ENCODE results near the gene GALNT18. TPM values are rescaled to one million over a fixed set of nuclear protein-coding genes. Genes with fewer than 3 reads are reported as not detected.

GALNT18 gene
- total and polyA plus RNA-seq, 2 of the 4 experiments (the other 2 are of a cell fraction): 9.5 to 11.3 TPM

GRCh38 chr11:11359611-11360010, 262.2 kb downstream of the GALNT18 start:
- intact Hi-C loops (cut with micrococcal nuclease): no loop called here
- no TSS peak for BruUV-seq (replicated peaks)
- Histone ChIP-seq H3K56ac (ENCODE audit: extremely low read depth, insufficient read depth, low read length) (no peak overlapping the region), H3K14ac (replicated peaks; ENCODE audit: low read depth, low read length) (no peak overlapping the region), H3K23ac (ENCODE audit: low read depth, low read length) (no peak overlapping the region), H2AK9ac (replicated peaks; ENCODE audit: low read depth, low read length, poor library complexity) (no peak overlapping the region), H4K91ac (ENCODE audit: insufficient read depth, low read depth, low read length) (no peak overlapping the region), H3K4me3 (ENCODE audit: insufficient read depth, low read depth, low read length) (no peak overlapping the region), H3K9ac (ENCODE audit: low read depth, low read length) (no peak overlapping the region), H4K5ac (ENCODE audit: low read depth, low read length) (no peak overlapping the region), H3K4me2 (ENCODE audit: low read depth, low read length) (no peak overlapping the region), H4K20me1 (ENCODE audit: insufficient read depth, low read length) (no peaks in the 10 kb centered on the region), H3K79me1 (ENCODE audit: low read depth in 1 of 2, low read length in 2 of 2) (no peaks in the 10 kb centered on the region), H3K36me3 (ENCODE audit: control insufficient read depth, insufficient read depth, low read length) (no peaks in the 10 kb centered on the region), H3K27ac (ENCODE audit: insufficient read depth, low read length) (no peak overlapping the region), H3K4ac (ENCODE audit: low read depth, low read length) (no peak overlapping the region), H3K9me1 (ENCODE audit: insufficient read depth, low read length) (no peaks in the 10 kb centered on the region), H3K4me1 (ENCODE audit: control insufficient read depth, insufficient read depth, low read length) (no peaks in the 10 kb centered on the region), H2AFZ (replicated peaks; ENCODE audit: low read length, poor library complexity) (no peak overlapping the region), H3K27me3 (ENCODE audit: control insufficient read depth, insufficient read depth, low read length) (peaks cover 11% of the 10 kb centered on the region), H2AK5ac (ENCODE audit: low read depth, low read length) (no peak overlapping the region), H2BK15ac (ENCODE audit: low read depth, low read length) (no peak overlapping the region), H2BK120ac (ENCODE audit: low read depth, low read length) (no peak overlapping the region), H2BK5ac (ENCODE audit: low read depth, low read length, poor library complexity, severe bottlenecking) (no peak overlapping the region), H3K9me3 (ENCODE audit: control insufficient read depth, insufficient read depth, low read length) (no peaks in the 10 kb centered on the region), H4K8ac (ENCODE audit: low read depth in 2 of 2, low read length in 2 of 2) (no peak overlapping the region), H3K18ac (ENCODE audit: low read depth, low read length) (no peak overlapping the region), H2BK20ac (ENCODE audit: low read depth, low read length) (no peak overlapping the region)
- no CpG with 5 or more reads among the region's 3 CpGs for WGBS, 2 experiments (ENCODE audit: extremely low coverage in 2 of 2, insufficient read length in 1 of 2)
- ChIA-PET CTCF (no interaction called here), POLR2A (ENCODE audit: unreplicated experiment) (no interaction called here)
- no peak for DNase-seq
- ATAC-seq (ENCODE audit: low read depth): no peak
- dilution Hi-C loops (cut with HindIII; ENCODE audit: low sequenced_read_pairs, unreplicated experiment): no loop called here
- no peak for TF ChIP-seq RCOR1 (IDR thresholded peaks at IDR 0.05; ENCODE audit: insufficient replicate concordance, low read length)
- TF ChIP-seq CHD1 (IDR thresholded peaks at IDR 0.05; ENCODE audit: low read depth, low read length): no peak
- no peak for TF ChIP-seq MAFK (IDR thresholded peaks at IDR 0.05; ENCODE audit: low read depth, low read length)
- no peak for TF ChIP-seq SMC3 (IDR thresholded peaks at IDR 0.05; ENCODE audit: low read depth, low read length)
- TF ChIP-seq, protein P1, sequence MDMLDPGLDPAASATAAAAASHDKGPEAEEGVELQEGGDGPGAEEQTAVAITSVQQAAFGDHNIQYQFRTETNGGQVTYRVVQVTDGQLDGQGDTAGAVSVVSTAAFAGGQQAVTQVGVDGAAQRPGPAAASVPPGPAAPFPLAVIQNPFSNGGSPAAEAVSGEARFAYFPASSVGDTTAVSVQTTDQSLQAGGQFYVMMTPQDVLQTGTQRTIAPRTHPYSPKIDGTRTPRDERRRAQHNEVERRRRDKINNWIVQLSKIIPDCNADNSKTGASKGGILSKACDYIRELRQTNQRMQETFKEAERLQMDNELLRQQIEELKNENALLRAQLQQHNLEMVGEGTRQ (IDR thresholded peaks at IDR 0.05; ENCODE audit: low read depth, low read length): no peak
- no peak for TF ChIP-seq BHLHE40 (IDR thresholded peaks at IDR 0.05; ENCODE audit: low read depth, low read length)
- TF ChIP-seq, protein P2, sequence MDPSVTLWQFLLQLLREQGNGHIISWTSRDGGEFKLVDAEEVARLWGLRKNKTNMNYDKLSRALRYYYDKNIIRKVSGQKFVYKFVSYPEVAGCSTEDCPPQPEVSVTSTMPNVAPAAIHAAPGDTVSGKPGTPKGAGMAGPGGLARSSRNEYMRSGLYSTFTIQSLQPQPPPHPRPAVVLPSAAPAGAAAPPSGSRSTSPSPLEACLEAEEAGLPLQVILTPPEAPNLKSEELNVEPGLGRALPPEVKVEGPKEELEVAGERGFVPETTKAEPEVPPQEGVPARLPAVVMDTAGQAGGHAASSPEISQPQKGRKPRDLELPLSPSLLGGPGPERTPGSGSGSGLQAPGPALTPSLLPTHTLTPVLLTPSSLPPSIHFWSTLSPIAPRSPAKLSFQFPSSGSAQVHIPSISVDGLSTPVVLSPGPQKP (IDR thresholded peaks at IDR 0.05; ENCODE audit: borderline replicate concordance, low read depth, low read length): no peak
- TF ChIP-seq FOS (IDR thresholded peaks at IDR 0.05; ENCODE audit: low read depth, low read length): no peak
- TF ChIP-seq MXI1 (IDR thresholded peaks at IDR 0.05; ENCODE audit: borderline replicate concordance, low read depth, low read length): no peak
- no peak for TF ChIP-seq NFE2L2 (IDR thresholded peaks at IDR 0.05; ENCODE audit: low read depth, low read length)
- no peak for TF ChIP-seq CEBPB (IDR thresholded peaks at IDR 0.05; ENCODE audit: low read depth, low read length)
- TF ChIP-seq MAZ (IDR thresholded peaks at IDR 0.05; ENCODE audit: borderline replicate concordance, low read depth, low read length): no peak
- no peak for TF ChIP-seq RFX5 (IDR thresholded peaks at IDR 0.05; ENCODE audit: low read depth, low read length)
- TF ChIP-seq, protein P3, sequence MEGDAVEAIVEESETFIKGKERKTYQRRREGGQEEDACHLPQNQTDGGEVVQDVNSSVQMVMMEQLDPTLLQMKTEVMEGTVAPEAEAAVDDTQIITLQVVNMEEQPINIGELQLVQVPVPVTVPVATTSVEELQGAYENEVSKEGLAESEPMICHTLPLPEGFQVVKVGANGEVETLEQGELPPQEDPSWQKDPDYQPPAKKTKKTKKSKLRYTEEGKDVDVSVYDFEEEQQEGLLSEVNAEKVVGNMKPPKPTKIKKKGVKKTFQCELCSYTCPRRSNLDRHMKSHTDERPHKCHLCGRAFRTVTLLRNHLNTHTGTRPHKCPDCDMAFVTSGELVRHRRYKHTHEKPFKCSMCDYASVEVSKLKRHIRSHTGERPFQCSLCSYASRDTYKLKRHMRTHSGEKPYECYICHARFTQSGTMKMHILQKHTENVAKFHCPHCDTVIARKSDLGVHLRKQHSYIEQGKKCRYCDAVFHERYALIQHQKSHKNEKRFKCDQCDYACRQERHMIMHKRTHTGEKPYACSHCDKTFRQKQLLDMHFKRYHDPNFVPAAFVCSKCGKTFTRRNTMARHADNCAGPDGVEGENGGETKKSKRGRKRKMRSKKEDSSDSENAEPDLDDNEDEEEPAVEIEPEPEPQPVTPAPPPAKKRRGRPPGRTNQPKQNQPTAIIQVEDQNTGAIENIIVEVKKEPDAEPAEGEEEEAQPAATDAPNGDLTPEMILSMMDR (conservative IDR thresholded peaks at IDR 0.05; ENCODE audit: low read depth, low read length): no peak
- TF ChIP-seq POLR2A (IDR thresholded peaks at IDR 0.05; ENCODE audit: low read depth, low read length): no peak
- in situ Hi-C loops (cut with MboI; ENCODE audit: low sequenced_read_pairs): no loop called here

Data from IMR-90 (cell line).